HepG2 (cell line): ENCODE measurements around the gene RBM45. TPM values are rescaled to one million over a fixed set of nuclear protein-coding genes. Genes with fewer than 3 reads are reported as not detected.

Experiments
- CAMTA2 ChIP-seq: sonication (generic); formaldehyde crosslinking; IDR thresholded peaks from 2 replicates; pipeline ENCODE4 v1.4.0; 2020; ENCODE audit warnings: mild to moderate bottlenecking, missing genetic modification reagents, borderline replicate concordance
- CENPX ChIP-seq: sonication (generic); formaldehyde crosslinking; IDR thresholded peaks from 2 replicates; pipeline ENCODE4 v1.9.0; 2021; ENCODE audit warnings: mild to moderate bottlenecking, missing genetic modification reagents, moderate library complexity
- FIP1L1 ChIP-seq: fragments of 200-400 bp; formaldehyde crosslinking; IDR thresholded peaks from 2 replicates; pipeline ENCODE4 v1.6.1; 2018; ENCODE audit warnings: low read depth, mild to moderate bottlenecking, low read length, moderate library complexity, borderline replicate concordance; ENCODE audit not compliant: insufficient read depth
- FOXK1 ChIP-seq: sonication (generic); formaldehyde crosslinking; IDR thresholded peaks from 2 replicates; pipeline ENCODE4 v1.4.0; 2020; ENCODE audit warnings: low read depth, missing genetic modification reagents, borderline replicate concordance
- HNF1B ChIP-seq: sonication (generic); formaldehyde crosslinking; IDR thresholded peaks from 2 replicates; pipeline ENCODE4 v1.5.1; 2020; ENCODE audit warnings: mild to moderate bottlenecking, moderate library complexity, missing genetic modification reagents
- JARID2 ChIP-seq: sonication (generic); formaldehyde crosslinking; IDR thresholded peaks from 2 replicates; pipeline ENCODE4 v1.8.1; 2023; ENCODE audit warnings: missing genetic modification reagents, inconsistent platforms; ENCODE audit not compliant: insufficient replicate concordance
- PRDM15 ChIP-seq: sonication (generic); formaldehyde crosslinking; IDR thresholded peaks from 2 replicates; pipeline ENCODE4 v1.4.0; 2020; ENCODE audit warnings: missing genetic modification reagents
- SAFB2 ChIP-seq: sonication (generic); formaldehyde crosslinking; IDR thresholded peaks from 2 replicates; pipeline ENCODE4 v1.5.1; 2020; ENCODE audit warnings: missing genetic modification reagents, low read depth, mild to moderate bottlenecking, borderline replicate concordance
- SATB2 ChIP-seq: sonication (generic); formaldehyde crosslinking; IDR thresholded peaks from 2 replicates; pipeline ENCODE4 v1.5.0; 2020; ENCODE audit warnings: missing genetic modification reagents
- ZBTB49 ChIP-seq: sonication (generic); formaldehyde crosslinking; IDR thresholded peaks from 2 replicates; pipeline ENCODE4 v1.4.0; 2020; ENCODE audit warnings: missing genetic modification reagents, borderline replicate concordance
- ZFYVE20 ChIP-seq: sonication (generic); formaldehyde crosslinking; IDR thresholded peaks from 2 replicates; pipeline ENCODE4 v1.8.0; 2023; ENCODE audit warnings: low read depth, mild to moderate bottlenecking, moderate library complexity, missing genetic modification reagents, borderline replicate concordance
- ZNF710 ChIP-seq: sonication (generic); formaldehyde crosslinking; IDR thresholded peaks from 2 replicates; pipeline ENCODE4 v1.5.0; 2020; ENCODE audit warnings: mild to moderate bottlenecking, missing genetic modification reagents, borderline replicate concordance
- polyA plus RNA-seq, 8 experiments: library from polyadenylated mRNA; depleted of rRNA in 3 of 8; stranded (reverse) in 7 of 8; unstranded in 1 of 8; fragments of >200 nt; fragmentation: Illumina TruSeq in 4 of 8; extraction: Trizol in 4 of 8; gene quantifications; 2 replicates each; pipeline versions ENCODE4 v1.2.1 to v1.2.3, GENCODE V29; 2011 to 2016; ENCODE audit warnings: low read depth in 4 of 8, missing spikeins in 1 of 8, mixed read lengths in 1 of 8; ENCODE audit not compliant: insufficient read depth in 1 of 8
- total RNA-seq, 5 experiments: library from RNA; depleted of rRNA; stranded (reverse); fragments of >200 nt; fragmentation: Illumina TruSeq; extraction: Trizol; gene quantifications; 2 replicates each; pipeline ENCODE4 v1.2.3, GENCODE V29; 2016; ENCODE audit warnings: low read depth in 1 of 5

The RBM45 gene
- total and polyA plus RNA-seq, 2 of the 13 experiments (the other 11 are each of a cell fraction or from before 2014, with no cell fraction given): 5.7 to 25.2 TPM

- TF ChIP-seq PRDM15 (CRISPR knock-in tag): peak; percentile 63; the same call in 1 of the 2 replicates
- TF ChIP-seq SATB2 (CRISPR knock-in tag): peak; percentile 56; the same call in 1 of the 2 replicates
- no peak for TF ChIP-seq JARID2 (CRISPR knock-in tag)
- no peak for TF ChIP-seq SAFB2 (CRISPR knock-in tag)
- peak; percentile 39; the same call in 1 of the 2 replicates for TF ChIP-seq HNF1B (CRISPR knock-in tag)
- TF ChIP-seq FIP1L1: peak; percentile 95; the same call in 1 of the 2 replicates
- TF ChIP-seq CENPX (CRISPR knock-in tag): no peak
- no peak for TF ChIP-seq ZFYVE20 (CRISPR knock-in tag)
- no peak for TF ChIP-seq ZBTB49
- peak; percentile 59; the same call in 1 of the 2 replicates for TF ChIP-seq FOXK1 (CRISPR knock-in tag)
- no peak for TF ChIP-seq CAMTA2 (CRISPR knock-in tag)
- peak; percentile 81; the same call in 1 of the 2 replicates for TF ChIP-seq ZNF710 (CRISPR knock-in tag)
These were observed 39.6 kb upstream of the RBM45 start, which contains the start of gene PDE11A (continued) for GRCh38 chr2:178072383-178073301.
